Gastroesophageal sphincter (tissue), 3 donors: ENCODE data around the gene FAM222B.

Experiments
- CTCF ChIP-seq, 4 experiments: fragments of 200-600 bp in 2 of 4; fragments of 450-650 bp in 2 of 4; sonication (generic) in 1 of 4; IDR thresholded peaks; one replicate each; pipeline ENCODE4 v1.5.1; 2017 to 2019; ENCODE audit warnings: antibody characterized with exemption in 4 of 4, mild to moderate bottlenecking in 2 of 4, moderate library complexity in 2 of 4
- POLR2A ChIP-seq, 2 donors: fragments of 450-650 bp; IDR thresholded peaks; one replicate each; pipeline ENCODE4 v1.6.1; 2017; ENCODE audit warnings: antibody characterized with exemption in 2 of 2, mild to moderate bottlenecking in 2 of 2, moderate library complexity in 1 of 2
- POLR2AphosphoS5 ChIP-seq: sonication (generic); formaldehyde crosslinking; IDR thresholded peaks from one replicate; pipeline ENCODE4 v1.6.1; 2017; ENCODE audit warnings: antibody characterized with exemption

DNA sequence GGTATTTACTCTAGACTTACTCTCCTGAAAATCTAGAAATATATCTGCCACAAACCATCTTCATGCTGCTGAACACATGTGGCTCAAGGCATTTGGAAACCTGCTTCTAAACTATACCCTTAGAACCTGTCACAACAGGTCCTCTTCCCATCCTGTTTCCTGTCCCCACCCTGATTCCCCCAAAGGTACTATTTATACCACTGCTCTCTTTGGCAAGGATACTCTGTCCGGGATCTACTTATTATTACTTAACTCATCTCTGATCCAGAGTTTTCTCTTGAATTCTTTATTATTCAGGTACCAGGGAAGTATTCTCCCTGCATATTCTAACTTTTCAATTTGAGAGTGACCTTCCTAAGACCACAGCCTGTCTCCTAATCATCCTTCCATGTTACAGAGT, 65.4 kb downstream of the FAM222B start:
- TF ChIP-seq CTCF (IDR thresholded peaks at IDR 0.05), result no peak
- TF ChIP-seq POLR2AphosphoS5, result no peak
- TF ChIP-seq POLR2A (IDR thresholded peaks at IDR 0.05), result no peak
